CD14-positive monocyte (primary cell): ENCODE measurements around the gene ENPEP. TPM values are rescaled to one million over a fixed set of nuclear protein-coding genes. Genes with fewer than 3 reads are reported as not detected.
"Not testable (repeated sequence)": the region's sequence is repeated elsewhere in the genome, so short reads cannot be mapped to it uniquely, and the experiment has no call there.

Source experiments
- DNase-seq, 3 donors: peaks; one replicate each; pipeline ENCODE4 v3.0.0-alpha.2; 2011 to 2022
- H2AFZ ChIP-seq: 2 replicates; pipeline ENCODE4 v1.6.0; 2012; ENCODE audit warnings: mild to moderate bottlenecking, low read depth, low read length, inconsistent platforms; ENCODE audit not compliant: insufficient read depth, poor library complexity, severe bottlenecking
- H3K27ac ChIP-seq, 2 donors: 1 replicate in 1 of 2; 2 replicates in 1 of 2; pipeline ENCODE4 v1.5.1; 2012 to 2013; ENCODE audit warnings: low read length in 2 of 2, control low read depth in 1 of 2, inconsistent platforms in 1 of 2, low read depth in 1 of 2, mild to moderate bottlenecking in 1 of 2
- H3K27me3 ChIP-seq, 2 donors: one replicate each; pipeline versions ENCODE4 v1.6.0 to v1.6.1; 2011 to 2013; ENCODE audit warnings: low read length in 2 of 2; ENCODE audit not compliant: control insufficient read depth in 2 of 2, insufficient read depth in 2 of 2
- H3K36me3 ChIP-seq, 2 donors: replicated peaks in 1 of 2; 1 replicate in 1 of 2; 2 replicates in 1 of 2; pipeline versions ENCODE4 v1.5.1 to v1.6.1; 2012 to 2013; ENCODE audit warnings: low read length in 2 of 2, control low read depth in 1 of 2, inconsistent platforms in 1 of 2, mild to moderate bottlenecking in 1 of 2; ENCODE audit not compliant: insufficient read depth in 2 of 2, control insufficient read depth in 1 of 2
- H3K4me1 ChIP-seq, 2 donors: 1 replicate in 1 of 2; 2 replicates in 1 of 2; pipeline versions ENCODE4 v1.5.1 to v1.6.1; 2012 to 2013; ENCODE audit warnings: low read length in 2 of 2, control low read depth in 1 of 2, inconsistent platforms in 1 of 2, mild to moderate bottlenecking in 1 of 2, moderate library complexity in 1 of 2; ENCODE audit not compliant: insufficient read depth in 2 of 2, control insufficient read depth in 1 of 2
- H3K4me2 ChIP-seq: replicated peaks from 2 replicates; pipeline ENCODE3; 2012; ENCODE audit warnings: low read length, moderate library complexity, mild to moderate bottlenecking; ENCODE audit not compliant: poor library complexity, severe bottlenecking; ENCODE audit errors: extremely low read depth
- H3K4me3 ChIP-seq, 3 experiments: fragments of 200-600 bp in 1 of 3; sonication (generic) in 1 of 3; replicated peaks in 1 of 3; 1 replicate in 2 of 3; 2 replicates in 1 of 3; pipeline ENCODE4 v1.5.1; 2011 to 2013; ENCODE audit warnings: low read length in 3 of 3, mild to moderate bottlenecking in 3 of 3, control low read depth in 2 of 3, low read depth in 2 of 3, inconsistent platforms in 1 of 3, moderate library complexity in 1 of 3
- H3K79me2 ChIP-seq: 2 replicates; pipeline ENCODE4 v1.6.0; 2012; ENCODE audit warnings: mild to moderate bottlenecking, control low read depth, inconsistent platforms, low read length, moderate library complexity; ENCODE audit not compliant: insufficient read depth
- H3K9ac ChIP-seq: 2 replicates; pipeline ENCODE4 v1.6.0; 2017; ENCODE audit warnings: low read length, mild to moderate bottlenecking; ENCODE audit not compliant: insufficient read depth, poor library complexity, severe bottlenecking
- H3K9me3 ChIP-seq, 2 donors: replicated peaks in 1 of 2; 1 replicate in 1 of 2; 2 replicates in 1 of 2; pipeline versions ENCODE4 v1.5.1 to v1.6.1; 2012 to 2013; ENCODE audit warnings: low read length in 2 of 2, control low read depth in 1 of 2; ENCODE audit not compliant: control insufficient read depth in 1 of 2, insufficient read depth in 1 of 2
- H4K20me1 ChIP-seq: 2 replicates; pipeline ENCODE4 v1.6.0; 2012; ENCODE audit warnings: mild to moderate bottlenecking, low read length, control low read depth, moderate library complexity; ENCODE audit not compliant: insufficient read depth
- H3K27ac Mint-ChIP-seq, 7 donors: one replicate each; pipeline ENCODE4 v1.8.0; 2020; ENCODE audit warnings: mild to moderate bottlenecking in 7 of 7, mixed read lengths in 7 of 7, moderate library complexity in 6 of 7, inconsistent platforms in 2 of 7
- H3K27me3 Mint-ChIP-seq, 3 donors: one replicate each; pipeline ENCODE4 v1.8.0; 2021 to 2022; ENCODE audit warnings: low read depth in 3 of 3, mild to moderate bottlenecking in 3 of 3, mixed read lengths in 3 of 3, moderate library complexity in 3 of 3, inconsistent platforms in 1 of 3
- H3K36me3 Mint-ChIP-seq, 2 donors: one replicate each; pipeline ENCODE4 v1.8.0; 2020; ENCODE audit warnings: mixed read lengths in 2 of 2, inconsistent platforms in 1 of 2, mild to moderate bottlenecking in 1 of 2
- H3K4me1 Mint-ChIP-seq: one replicate; pipeline ENCODE4 v1.8.0; 2020; ENCODE audit warnings: mild to moderate bottlenecking, mixed read lengths
- H3K4me3 Mint-ChIP-seq, 2 donors: one replicate each; pipeline ENCODE4 v1.8.0; 2020; ENCODE audit warnings: mild to moderate bottlenecking in 2 of 2, mixed read lengths in 2 of 2, moderate library complexity in 1 of 2
- H3K9me3 Mint-ChIP-seq, 7 donors: one replicate each; pipeline ENCODE4 v1.8.0; 2020 to 2022; ENCODE audit warnings: mixed read lengths in 7 of 7, mild to moderate bottlenecking in 6 of 7, moderate library complexity in 6 of 7, inconsistent platforms in 2 of 7
- WGBS: methylation state at CpG from one replicate; pipeline ENCODE4 v1.1.5; 2013; ENCODE audit warnings: missing lambda C conversion rate; ENCODE audit not compliant: insufficient coverage; 5-methylcytosine and 5-hydroxymethylcytosine counted together
- intact Hi-C, 2 donors: fragments of 100-400 bp; cut with micrococcal nuclease; formaldehyde crosslinking; loops; one replicate each; pipeline versions ENCODE4 v1.15.0 to v1.15.1; 2023
- polyA plus RNA-seq, 3 donors: library from polyadenylated mRNA; depleted of rRNA in 1 of 3; unstranded in 2 of 3; stranded (reverse) in 1 of 3; fragments of 300-500 nt in 2 of 3; fragments of >200 nt in 1 of 3; fragmentation: Illumina TruSeq in 2 of 3; gene quantifications; 1 replicate in 2 of 3; 2 replicates in 1 of 3; pipeline ENCODE4 v1.2.3, GENCODE V29; 2012 to 2021
- TF ChIP-seq, protein P1 (sequence below): fragments of 200-600 bp; IDR thresholded peaks from one replicate; pipeline ENCODE4 v1.8.0; 2022; ENCODE audit warnings: antibody characterized with exemption, mild to moderate bottlenecking

The ENPEP gene
- polyA plus RNA-seq, 3 donors = not detected

DNA sequence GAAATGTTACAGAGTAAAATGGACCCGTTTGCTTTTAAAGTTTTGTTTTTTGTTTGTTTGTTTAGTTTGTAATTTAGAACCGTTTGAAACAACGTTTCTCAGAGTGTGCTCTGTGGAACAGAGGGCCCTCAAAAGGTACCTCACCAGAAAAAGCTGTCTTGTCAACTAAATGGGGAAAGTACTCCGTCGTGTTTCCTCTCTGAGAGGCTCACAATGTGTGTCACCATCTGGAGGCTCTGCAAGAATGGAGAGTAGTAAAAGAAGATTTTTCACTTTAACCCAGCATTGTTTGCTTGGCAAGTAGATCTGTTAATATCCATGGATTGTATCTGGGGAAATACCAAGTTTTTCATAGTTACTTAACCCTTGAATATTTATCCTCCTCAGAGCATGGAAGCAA is 1.5 kb upstream of the ENPEP start:
- Histone ChIP-seq H4K20me1 (no peaks in the 10 kb centered on the region), H3K36me3 (no peaks in the 10 kb centered on the region), H3K9ac (no peak overlapping the region), H3K9me3 (no peaks in the 10 kb centered on the region), H3K27me3 (no peaks in the 10 kb centered on the region), H3K4me3 (no peak overlapping the region), H3K4me1 (no peaks in the 10 kb centered on the region), H3K79me2 (no peaks in the 10 kb centered on the region), H2AFZ (no peak overlapping the region), H3K4me2 (no peak overlapping the region), H3K27ac (no peak overlapping the region)
- TF ChIP-seq, protein P1, sequence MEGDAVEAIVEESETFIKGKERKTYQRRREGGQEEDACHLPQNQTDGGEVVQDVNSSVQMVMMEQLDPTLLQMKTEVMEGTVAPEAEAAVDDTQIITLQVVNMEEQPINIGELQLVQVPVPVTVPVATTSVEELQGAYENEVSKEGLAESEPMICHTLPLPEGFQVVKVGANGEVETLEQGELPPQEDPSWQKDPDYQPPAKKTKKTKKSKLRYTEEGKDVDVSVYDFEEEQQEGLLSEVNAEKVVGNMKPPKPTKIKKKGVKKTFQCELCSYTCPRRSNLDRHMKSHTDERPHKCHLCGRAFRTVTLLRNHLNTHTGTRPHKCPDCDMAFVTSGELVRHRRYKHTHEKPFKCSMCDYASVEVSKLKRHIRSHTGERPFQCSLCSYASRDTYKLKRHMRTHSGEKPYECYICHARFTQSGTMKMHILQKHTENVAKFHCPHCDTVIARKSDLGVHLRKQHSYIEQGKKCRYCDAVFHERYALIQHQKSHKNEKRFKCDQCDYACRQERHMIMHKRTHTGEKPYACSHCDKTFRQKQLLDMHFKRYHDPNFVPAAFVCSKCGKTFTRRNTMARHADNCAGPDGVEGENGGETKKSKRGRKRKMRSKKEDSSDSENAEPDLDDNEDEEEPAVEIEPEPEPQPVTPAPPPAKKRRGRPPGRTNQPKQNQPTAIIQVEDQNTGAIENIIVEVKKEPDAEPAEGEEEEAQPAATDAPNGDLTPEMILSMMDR = no peak
- H3K36me3 Mint-ChIP-seq = no peaks in the 10 kb centered on the region
- peaks cover 0 to 6% (median 3%) of the 10 kb centered on the region in 3 donors for H3K27me3 Mint-ChIP-seq
- H3K4me3 Mint-ChIP-seq = no peak overlapping the region
- H3K4me1 Mint-ChIP-seq = no peaks in the 10 kb centered on the region
- peaks cover 0 to 4% (median 2%) of the 10 kb centered on the region in 7 donors for H3K9me3 Mint-ChIP-seq
- DNase-seq = no peak
- no peak overlapping the region for H3K27ac Mint-ChIP-seq
- WGBS = 77% methylated on average over 5 of the region's 5 CpGs
- intact Hi-C loops = no loop called here

DNA sequence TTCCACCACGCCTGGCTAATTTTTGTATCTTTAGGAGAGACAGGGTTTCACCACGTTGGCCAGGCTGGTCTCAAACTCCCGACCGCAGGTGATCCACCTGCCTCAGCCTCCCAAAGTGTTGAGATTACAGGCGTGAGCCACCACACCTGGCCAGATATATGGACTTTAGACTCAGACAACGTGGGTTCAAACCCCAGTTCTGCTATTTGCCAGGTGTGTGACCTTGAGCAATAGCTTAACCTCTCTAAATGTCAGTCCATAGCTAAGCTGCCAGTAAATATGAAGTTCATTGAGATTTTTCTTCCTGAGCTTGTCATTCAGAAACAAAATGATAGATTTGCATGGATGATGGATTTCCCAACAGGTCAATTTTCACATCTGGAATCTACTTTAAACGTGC is 875 bp upstream of the ENPEP start:
- H3K27me3 ChIP-seq, DNase-seq, H3K36me3 ChIP-seq, H3K9ac ChIP-seq, H3K27ac ChIP-seq, H3K4me1 Mint-ChIP-seq, H3K4me2 ChIP-seq, H3K36me3 Mint-ChIP-seq, H3K27me3 Mint-ChIP-seq, H3K9me3 ChIP-seq, H3K4me1 ChIP-seq, intact Hi-C loops, H3K27ac Mint-ChIP-seq, H3K4me3 ChIP-seq, H3K4me3 Mint-ChIP-seq, H4K20me1 ChIP-seq, H3K79me2 ChIP-seq, H3K9me3 Mint-ChIP-seq, H2AFZ ChIP-seq: not testable (repeated sequence)
- 92% methylated on average over 6 of the region's 7 CpGs for WGBS
